Activated T-cell treated with anti-CD3 and anti-CD28 coated beads for 4 hours (primary cell): ENCODE data around the gene SIN3A.
"Not testable (repeated sequence)": the region's sequence is repeated elsewhere in the genome, so short reads cannot be mapped to it uniquely, and the experiment has no call there.

Experiments used
- DNase-seq: peaks from one replicate; pipeline ENCODE4 v3.0.0-alpha.2; 2020

Gene SIN3A

GRCh38 chr15:75449585-75450306 lies 1.7 kb downstream of the SIN3A start:
- no peak for DNase-seq

- not testable (repeated sequence) for DNase-seq
Measured at GRCh38 chr15:75448171-75448570, 3.3 kb downstream of the SIN3A start.

- no peak for DNase-seq
Measured at GRCh38 chr15:75446151-75446550, 5.3 kb downstream of the SIN3A start.

- not testable (repeated sequence) for DNase-seq
Measured at GRCh38 chr15:75445324-75445723, 6.2 kb downstream of the SIN3A start.

- not testable (repeated sequence) for DNase-seq
Measured at GRCh38 chr15:75443972-75444453, 7.5 kb downstream of the SIN3A start.

GRCh38 chr15:75437721-75438120 lies 13.8 kb downstream of the SIN3A start:
- DNase-seq, result no peak

GRCh38 chr15:75436881-75437280 lies 14.6 kb downstream of the SIN3A start:
- DNase-seq, result no peak

- no peak for DNase-seq
Measured at GRCh38 chr15:75431682-75432081, 19.8 kb downstream of the SIN3A start.

GRCh38 chr15:75431270-75431669 lies 20.2 kb downstream of the SIN3A start:
- no peak for DNase-seq

- DNase-seq, result no peak
Measured at GRCh38 chr15:75430259-75430658, 21.2 kb downstream of the SIN3A start.

GRCh38 chr15:75428152-75428551 lies 23.3 kb downstream of the SIN3A start:
- no peak for DNase-seq

GRCh38 chr15:75425966-75426500 lies 25.5 kb downstream of the SIN3A start:
- DNase-seq, result no peak

- DNase-seq, result no peak
Measured at GRCh38 chr15:75422554-75422953, 28.9 kb downstream of the SIN3A start.

GRCh38 chr15:75420698-75421097 lies 30.8 kb downstream of the SIN3A start:
- DNase-seq, result no peak

- DNase-seq, result no peak
Measured at GRCh38 chr15:75416584-75416983, 34.9 kb downstream of the SIN3A start.

- DNase-seq, result no peak
Measured at GRCh38 chr15:75410196-75410595, 41.3 kb downstream of the SIN3A start.

GRCh38 chr15:75407083-75407482 lies 44.4 kb downstream of the SIN3A start:
- no peak for DNase-seq

GRCh38 chr15:75403892-75404291 lies 47.6 kb downstream of the SIN3A start:
- DNase-seq, result no peak

GRCh38 chr15:75397494-75397893 lies 54.0 kb downstream of the SIN3A start:
- DNase-seq, result no peak

GRCh38 chr15:75389791-75390382 lies 61.6 kb downstream of the SIN3A start:
- no peak for DNase-seq

- not testable (repeated sequence) for DNase-seq
Measured at GRCh38 chr15:75383986-75384385, 67.5 kb downstream of the SIN3A start.

- no peak for DNase-seq
Measured at GRCh38 chr15:75380773-75381172, 70.7 kb downstream of the SIN3A start.

- DNase-seq, result no peak
Measured at GRCh38 chr15:75371901-75372688, 79.4 kb downstream of the SIN3A start.

- no peak for DNase-seq
Measured at GRCh38 chr15:75371486-75371885, 80.0 kb downstream of the SIN3A start.
